H9 (cell line): ENCODE measurements around the gene TP73. TPM values are rescaled to one million over a fixed set of nuclear protein-coding genes. Genes with fewer than 3 reads are reported as not detected.

Source experiments
- DNase-seq: peaks from one replicate; pipeline ENCODE4 v3.0.0-alpha.2; 2017
- H2AFZ ChIP-seq: one replicate; pipeline ENCODE4 v1.6.1; 2013; ENCODE audit warnings: mild to moderate bottlenecking, low read length, control low read depth, moderate library complexity
- H2AK5ac ChIP-seq: 2 replicates; pipeline ENCODE4 v1.6.1; 2013; ENCODE audit warnings: low read length, control low read depth, mixed read lengths; ENCODE audit not compliant: insufficient read length
- H2BK120ac ChIP-seq: one replicate; pipeline ENCODE4 v1.6.1; 2013; ENCODE audit warnings: low read depth, mild to moderate bottlenecking, low read length, control low read depth, inconsistent platforms; ENCODE audit not compliant: poor library complexity, severe bottlenecking
- H2BK12ac ChIP-seq: 2 replicates; pipeline ENCODE4 v1.6.1; 2013; ENCODE audit warnings: low read length, control low read depth, mixed read lengths, low read depth; ENCODE audit not compliant: insufficient read length
- H2BK15ac ChIP-seq: 2 replicates; pipeline ENCODE4 v1.6.1; 2013; ENCODE audit warnings: low read depth, low read length, control low read depth
- H2BK20ac ChIP-seq: one replicate; pipeline ENCODE4 v1.6.1; 2013; ENCODE audit warnings: low read depth, mild to moderate bottlenecking, low read length, control low read depth, inconsistent platforms; ENCODE audit not compliant: poor library complexity, severe bottlenecking
- H2BK5ac ChIP-seq: 2 replicates; pipeline ENCODE4 v1.6.1; 2013; ENCODE audit warnings: low read length, control low read depth, mixed read lengths; ENCODE audit not compliant: insufficient read length
- H3K14ac ChIP-seq: 2 replicates; pipeline ENCODE4 v1.6.1; 2013; ENCODE audit warnings: low read length, control low read depth; ENCODE audit not compliant: insufficient read depth
- H3K18ac ChIP-seq: 2 replicates; pipeline ENCODE4 v1.6.1; 2013; ENCODE audit warnings: low read depth, mild to moderate bottlenecking, mixed read lengths, low read length, control low read depth; ENCODE audit not compliant: insufficient read length
- H3K23ac ChIP-seq: 2 replicates; pipeline ENCODE4 v1.6.1; 2013; ENCODE audit warnings: low read length, control low read depth, mixed read lengths, low read depth; ENCODE audit not compliant: insufficient read length
- H3K23me2 ChIP-seq: 2 replicates; pipeline ENCODE4 v1.6.1; 2013; ENCODE audit warnings: low read depth, mild to moderate bottlenecking, mixed read lengths, low read length, control low read depth; ENCODE audit not compliant: insufficient read length, poor library complexity, severe bottlenecking
- H3K27ac ChIP-seq: 2 replicates; pipeline ENCODE4 v1.5.1; 2013; ENCODE audit warnings: low read length, control low read depth, mixed read lengths, low read depth; ENCODE audit not compliant: insufficient read length
- H3K27me3 ChIP-seq: 2 replicates; pipeline ENCODE4 v1.6.1; 2013; ENCODE audit warnings: low read length, control low read depth, inconsistent platforms; ENCODE audit not compliant: insufficient read depth
- H3K4ac ChIP-seq: 2 replicates; pipeline ENCODE4 v1.6.1; 2013; ENCODE audit warnings: low read depth, mild to moderate bottlenecking, control low read depth, inconsistent platforms, low read length, moderate library complexity
- H3K4me1 ChIP-seq: 2 replicates; pipeline ENCODE4 v1.6.1; 2013; ENCODE audit warnings: low read length, control low read depth, inconsistent platforms; ENCODE audit not compliant: insufficient read depth
- H3K4me2 ChIP-seq: 2 replicates; pipeline ENCODE4 v1.6.1; 2013; ENCODE audit warnings: low read length, control low read depth, mixed read lengths; ENCODE audit not compliant: insufficient read length, insufficient read depth
- H3K56ac ChIP-seq: 2 replicates; pipeline ENCODE4 v1.6.1; 2013; ENCODE audit warnings: low read depth, mild to moderate bottlenecking, mixed read lengths, low read length, control low read depth; ENCODE audit not compliant: insufficient read length
- H3K79me1 ChIP-seq: 2 replicates; pipeline ENCODE4 v1.6.1; 2013; ENCODE audit warnings: low read depth, mild to moderate bottlenecking, moderate library complexity, low read length, control low read depth, inconsistent platforms; ENCODE audit not compliant: insufficient read depth, poor library complexity, severe bottlenecking
- H3K79me2 ChIP-seq: 2 replicates; pipeline ENCODE4 v1.6.1; 2013; ENCODE audit warnings: low read length, control low read depth, inconsistent platforms; ENCODE audit not compliant: insufficient read depth
- H3K9ac ChIP-seq: 2 replicates; pipeline ENCODE4 v1.6.1; 2013; ENCODE audit warnings: low read length, control low read depth, mixed read lengths; ENCODE audit not compliant: insufficient read length; ENCODE audit errors: extremely low read depth
- H3K9me3 ChIP-seq: one replicate; pipeline ENCODE4 v1.6.1; 2013; ENCODE audit warnings: low read depth, low read length, inconsistent platforms; ENCODE audit not compliant: control insufficient read depth
- H3T11ph ChIP-seq: one replicate; pipeline ENCODE4 v1.6.1; 2013; ENCODE audit warnings: mild to moderate bottlenecking, low read length, control low read depth, inconsistent platforms
- H4K20me1 ChIP-seq: one replicate; pipeline ENCODE4 v1.6.1; 2013; ENCODE audit not compliant: control insufficient read depth, insufficient read length, insufficient read depth
- H4K5ac ChIP-seq: 2 replicates; pipeline ENCODE4 v1.6.1; 2013; ENCODE audit warnings: low read depth, mild to moderate bottlenecking, mixed read lengths, low read length, control low read depth; ENCODE audit not compliant: insufficient read length
- H4K8ac ChIP-seq: replicated peaks from 2 replicates; pipeline ENCODE4 v1.6.1; 2013; ENCODE audit warnings: low read length, control low read depth, mixed read lengths, low read depth; ENCODE audit not compliant: insufficient read length
- H4K91ac ChIP-seq: 2 replicates; pipeline ENCODE4 v1.6.1; 2013; ENCODE audit warnings: low read depth, mild to moderate bottlenecking, moderate library complexity, mixed read lengths, low read length, control low read depth; ENCODE audit not compliant: insufficient read length
- H3K27ac Mint-ChIP-seq, 3 experiments: 2 replicates in 2 of 3; 3 replicates in 1 of 3; pipeline ENCODE4 v1.8.0; 2020 to 2021; ENCODE audit warnings: mixed read lengths in 3 of 3, mild to moderate bottlenecking in 1 of 3, moderate library complexity in 1 of 3
- H3K27me3 Mint-ChIP-seq: 2 replicates; pipeline ENCODE4 v1.8.0; 2021; ENCODE audit warnings: low read depth, mild to moderate bottlenecking, moderate library complexity, mixed read lengths
- H3K36me3 Mint-ChIP-seq, 3 experiments: 2 replicates in 2 of 3; 3 replicates in 1 of 3; pipeline ENCODE4 v1.8.0; 2020 to 2021; ENCODE audit warnings: low read depth in 3 of 3, mixed read lengths in 3 of 3; ENCODE audit not compliant: insufficient read depth in 1 of 3
- H3K4me1 Mint-ChIP-seq, 2 experiments: 2 replicates each; pipeline ENCODE4 v1.8.0; 2020; ENCODE audit warnings: mixed read lengths in 2 of 2
- H3K4me3 Mint-ChIP-seq, 2 experiments: 2 replicates in 1 of 2; 3 replicates in 1 of 2; pipeline ENCODE4 v1.8.0; 2020 to 2021; ENCODE audit warnings: mild to moderate bottlenecking in 2 of 2, mixed read lengths in 2 of 2, moderate library complexity in 1 of 2
- H3K9me3 Mint-ChIP-seq, 2 experiments: 2 replicates in 1 of 2; 3 replicates in 1 of 2; pipeline ENCODE4 v1.8.0; 2020; ENCODE audit warnings: mild to moderate bottlenecking in 2 of 2, mixed read lengths in 2 of 2, moderate library complexity in 1 of 2
- CTCF ChIP-seq: fragments of 200-600 bp; sonication (generic); conservative IDR thresholded peaks from 3 replicates; pipeline ENCODE4 v1.8.0; 2021; ENCODE audit warnings: antibody characterized with exemption, mild to moderate bottlenecking
- WGBS: extraction: QIAGEN DNeasy Blood & Tissue Kit; methylation state at CpG from one replicate; pipeline ENCODE4 v1.1.7; 2013; ENCODE audit warnings: missing lambda C conversion rate, low lambda C conversion rate, mixed read lengths; ENCODE audit not compliant: insufficient read length; ENCODE audit errors: extremely low coverage; 5-methylcytosine and 5-hydroxymethylcytosine counted together
- total RNA-seq: library from RNA; stranded (reverse); gene quantifications from 2 replicates; pipeline ENCODE4 v1.2.1, GENCODE V29; 2021

The TP73 gene
- total RNA-seq, 1 experiment from 2014 or later: 4.7 TPM

- H3K9ac ChIP-seq: no peak overlapping the region
- H4K20me1 ChIP-seq: no peaks in the 10 kb centered on the region
- H3T11ph ChIP-seq: no peak overlapping the region
- H3K4ac ChIP-seq: no peak overlapping the region
- no peak overlapping the region for H4K8ac ChIP-seq
- Mint-ChIP-seq H3K4me1 (peaks cover 10 to 26% of the 10 kb centered on the region in 2 experiments), H3K27ac (no peak overlapping the region), H3K9me3 (peaks cover 0 to 4% of the 10 kb centered on the region in 2 experiments; a peak in 2 of 5 replicates), H3K4me3 (peak overlapping the region in 1 of 2 experiments; percentile 38; a peak in 1 of 5 replicates), H3K27me3 (peaks cover 28% of the 10 kb centered on the region), H3K36me3 (peaks cover 0 to 17% (median 6%) of the 10 kb centered on the region in 3 experiments; a peak in 4 of 7 replicates)
- DNase-seq: no peak
- H2BK20ac ChIP-seq: no peak overlapping the region
- H3K23ac ChIP-seq: no peak overlapping the region
- H3K23me2 ChIP-seq: no peaks in the 10 kb centered on the region
- H2BK5ac ChIP-seq: no peak overlapping the region
- H2BK12ac ChIP-seq: no peak overlapping the region
- no peak overlapping the region for H3K27ac ChIP-seq
- no peak overlapping the region for H3K14ac ChIP-seq
- H3K56ac ChIP-seq: no peak overlapping the region
- H3K18ac ChIP-seq: no peak overlapping the region
- H3K4me2 ChIP-seq: no peak overlapping the region
- no peak for TF ChIP-seq CTCF
- H2BK15ac ChIP-seq: no peak overlapping the region
- WGBS: no CpG with 5 or more reads among the region's 1 CpG
- H3K27me3 ChIP-seq: peaks cover 4% of the 10 kb centered on the region; the same call in 1 of the 2 replicates
- H3K9me3 ChIP-seq: no peaks in the 10 kb centered on the region
- no peaks in the 10 kb centered on the region for H3K79me1 ChIP-seq
- H3K4me1 ChIP-seq: peaks cover 3% of the 10 kb centered on the region; the same call in 1 of the 2 replicates
- no peak overlapping the region for H2AFZ ChIP-seq
- H4K5ac ChIP-seq: no peak overlapping the region
- no peak overlapping the region for H2AK5ac ChIP-seq
- no peak overlapping the region for H4K91ac ChIP-seq
- no peak overlapping the region for H2BK120ac ChIP-seq
- no peaks in the 10 kb centered on the region for H3K79me2 ChIP-seq
Measured at GRCh38 chr1:3683197-3683596, 30.9 kb downstream of the TP73 start.
